ENCODE measurements around the gene RAB20. TPM values are rescaled to one million over a fixed set of nuclear protein-coding genes. Genes with fewer than 3 reads are reported as not detected.

Gene RAB20
- total RNA-seq, 1 experiment from 2014 or later, result 7.9 TPM

DNA sequence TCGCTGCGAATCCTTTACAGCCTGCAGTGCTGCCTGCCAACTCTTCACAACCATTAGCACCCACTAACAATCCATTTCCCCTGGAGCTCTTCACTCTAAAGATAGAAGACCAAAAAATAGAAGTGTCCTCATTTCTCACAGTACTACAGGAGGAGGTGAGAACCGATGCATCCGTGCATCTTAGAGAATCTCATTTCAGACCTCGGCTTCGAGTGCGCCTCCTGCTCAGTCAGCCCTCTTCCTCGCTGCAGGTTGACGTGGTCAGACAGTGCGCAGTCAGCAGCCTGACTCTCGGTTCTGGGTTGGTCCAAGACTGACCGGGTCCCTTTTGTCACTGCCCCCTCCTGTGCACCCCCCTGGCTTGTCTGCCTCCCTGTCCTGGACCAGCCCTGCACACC, 85.3 kb downstream of the RAB20 start:
- H3K4me3 ChIP-seq (ENCODE audit: low read depth in 2 of 2, low read length in 2 of 2), result no peak overlapping the region
- no peaks in the 10 kb centered on the region for H3K9me3 ChIP-seq (ENCODE audit: control insufficient read depth, insufficient read depth, low read depth, low read length)
- no peaks in the 10 kb centered on the region for H3K4me1 ChIP-seq (ENCODE audit: control insufficient read depth, insufficient read depth, low read length)
- POLR2A ChIA-PET, result no interaction called here
- H3K27me3 ChIP-seq (ENCODE audit: control insufficient read depth, insufficient read depth, low read length), result no peaks in the 10 kb centered on the region
- no peak for DNase-seq (ENCODE audit: low read depth, low spot score)
- TF ChIP-seq POLR2AphosphoS5 (IDR thresholded peaks at IDR 0.05; ENCODE audit: low read depth, low read length) (no peak), CTCF (IDR thresholded peaks at IDR 0.05) (no peak)
- H3K27ac ChIP-seq (ENCODE audit: low read length), result no peak overlapping the region
- in situ Hi-C loops (cut with HindIII; ENCODE audit: low pct_unique_long_range_greater_than_20kb, low sequenced_read_pairs), result no loop called here
- CTCF ChIA-PET, result no interaction called here
- intact Hi-C loops (cut with micrococcal nuclease; ENCODE audit: unreplicated experiment), result no loop called here
- ATAC-seq, result no peak
- H3K36me3 ChIP-seq (ENCODE audit: control insufficient read depth, insufficient read depth, low read length), result no peaks in the 10 kb centered on the region
- no TSS peak for BruUV-seq (replicated peaks)

DNA sequence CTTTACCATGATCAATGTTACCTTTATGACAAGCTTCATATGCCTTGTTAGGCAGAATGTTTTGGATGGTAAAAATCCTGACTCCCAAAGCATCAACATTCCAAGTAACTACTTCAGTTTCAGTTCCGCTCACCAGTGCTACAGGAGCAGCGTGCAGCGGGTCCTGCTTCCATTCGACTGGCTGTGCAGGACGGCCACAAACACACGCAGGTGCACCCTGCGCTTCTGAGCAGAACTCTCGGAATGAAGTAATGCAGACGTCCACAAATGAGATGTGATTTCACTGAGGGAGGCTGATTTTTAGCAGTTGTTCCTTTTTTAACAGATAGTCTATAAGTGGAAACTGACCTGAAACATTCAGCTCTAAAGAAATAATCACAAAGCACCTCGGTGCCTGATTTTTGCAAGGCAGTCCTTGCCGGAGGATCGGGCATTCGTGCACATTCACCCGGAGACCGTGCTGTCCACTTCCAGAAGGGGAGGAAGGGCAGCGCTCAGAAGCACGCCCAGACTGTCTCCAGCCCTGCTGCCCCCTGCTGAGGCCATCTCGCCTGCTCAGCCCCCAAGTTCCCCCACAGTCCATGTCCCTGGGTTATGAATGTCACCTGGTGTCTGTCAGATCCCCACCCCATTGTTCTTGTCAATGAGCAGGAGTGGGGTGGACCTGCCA, 85.8 kb downstream of the RAB20 start:
- Histone ChIP-seq H3K4me1 (ENCODE audit: control insufficient read depth, insufficient read depth, low read length) (no peaks in the 10 kb centered on the region), H3K27me3 (ENCODE audit: control insufficient read depth, insufficient read depth, low read length) (no peaks in the 10 kb centered on the region), H3K4me3 (ENCODE audit: low read depth in 2 of 2, low read length in 2 of 2) (no peak overlapping the region), H3K27ac (ENCODE audit: low read length) (no peak overlapping the region), H3K9me3 (ENCODE audit: control insufficient read depth, insufficient read depth, low read depth, low read length) (no peaks in the 10 kb centered on the region), H3K36me3 (ENCODE audit: control insufficient read depth, insufficient read depth, low read length) (no peaks in the 10 kb centered on the region)
- intact Hi-C loops (cut with micrococcal nuclease; ENCODE audit: unreplicated experiment) (no loop called here), in situ Hi-C loops (cut with HindIII; ENCODE audit: low pct_unique_long_range_greater_than_20kb, low sequenced_read_pairs) (no loop called here)
- ChIA-PET CTCF (no interaction called here), POLR2A (no interaction called here)
- ATAC-seq, result no peak
- BruUV-seq (replicated peaks), result no TSS peak
- TF ChIP-seq POLR2AphosphoS5 (IDR thresholded peaks at IDR 0.05; ENCODE audit: low read depth, low read length) (no peak), SIN3A (IDR thresholded peaks at IDR 0.05; ENCODE audit: borderline replicate concordance, insufficient read depth, low read depth, low read length) (no peak), CTCF (IDR thresholded peaks at IDR 0.05) (no peak), TCF7L2 (IDR thresholded peaks at IDR 0.05; ENCODE audit: low read depth, low read length) (no peak)
- TF ChIP-seq, protein P1, sequence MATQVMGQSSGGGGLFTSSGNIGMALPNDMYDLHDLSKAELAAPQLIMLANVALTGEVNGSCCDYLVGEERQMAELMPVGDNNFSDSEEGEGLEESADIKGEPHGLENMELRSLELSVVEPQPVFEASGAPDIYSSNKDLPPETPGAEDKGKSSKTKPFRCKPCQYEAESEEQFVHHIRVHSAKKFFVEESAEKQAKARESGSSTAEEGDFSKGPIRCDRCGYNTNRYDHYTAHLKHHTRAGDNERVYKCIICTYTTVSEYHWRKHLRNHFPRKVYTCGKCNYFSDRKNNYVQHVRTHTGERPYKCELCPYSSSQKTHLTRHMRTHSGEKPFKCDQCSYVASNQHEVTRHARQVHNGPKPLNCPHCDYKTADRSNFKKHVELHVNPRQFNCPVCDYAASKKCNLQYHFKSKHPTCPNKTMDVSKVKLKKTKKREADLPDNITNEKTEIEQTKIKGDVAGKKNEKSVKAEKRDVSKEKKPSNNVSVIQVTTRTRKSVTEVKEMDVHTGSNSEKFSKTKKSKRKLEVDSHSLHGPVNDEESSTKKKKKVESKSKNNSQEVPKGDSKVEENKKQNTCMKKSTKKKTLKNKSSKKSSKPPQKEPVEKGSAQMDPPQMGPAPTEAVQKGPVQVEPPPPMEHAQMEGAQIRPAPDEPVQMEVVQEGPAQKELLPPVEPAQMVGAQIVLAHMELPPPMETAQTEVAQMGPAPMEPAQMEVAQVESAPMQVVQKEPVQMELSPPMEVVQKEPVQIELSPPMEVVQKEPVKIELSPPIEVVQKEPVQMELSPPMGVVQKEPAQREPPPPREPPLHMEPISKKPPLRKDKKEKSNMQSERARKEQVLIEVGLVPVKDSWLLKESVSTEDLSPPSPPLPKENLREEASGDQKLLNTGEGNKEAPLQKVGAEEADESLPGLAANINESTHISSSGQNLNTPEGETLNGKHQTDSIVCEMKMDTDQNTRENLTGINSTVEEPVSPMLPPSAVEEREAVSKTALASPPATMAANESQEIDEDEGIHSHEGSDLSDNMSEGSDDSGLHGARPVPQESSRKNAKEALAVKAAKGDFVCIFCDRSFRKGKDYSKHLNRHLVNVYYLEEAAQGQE (IDR thresholded peaks at IDR 0.05; ENCODE audit: insufficient read depth in 1 of 2, low read depth in 2 of 2, low read length in 1 of 2), result no peak
- no peak for DNase-seq (ENCODE audit: low read depth, low spot score)
